ENCODE results near the gene MYO1A. TPM values are rescaled to one million over a fixed set of nuclear protein-coding genes. Genes with fewer than 3 reads are reported as not detected.

Gene MYO1A
- polyA plus RNA-seq, 1 donor from 2014 or later = not detected

DNA sequence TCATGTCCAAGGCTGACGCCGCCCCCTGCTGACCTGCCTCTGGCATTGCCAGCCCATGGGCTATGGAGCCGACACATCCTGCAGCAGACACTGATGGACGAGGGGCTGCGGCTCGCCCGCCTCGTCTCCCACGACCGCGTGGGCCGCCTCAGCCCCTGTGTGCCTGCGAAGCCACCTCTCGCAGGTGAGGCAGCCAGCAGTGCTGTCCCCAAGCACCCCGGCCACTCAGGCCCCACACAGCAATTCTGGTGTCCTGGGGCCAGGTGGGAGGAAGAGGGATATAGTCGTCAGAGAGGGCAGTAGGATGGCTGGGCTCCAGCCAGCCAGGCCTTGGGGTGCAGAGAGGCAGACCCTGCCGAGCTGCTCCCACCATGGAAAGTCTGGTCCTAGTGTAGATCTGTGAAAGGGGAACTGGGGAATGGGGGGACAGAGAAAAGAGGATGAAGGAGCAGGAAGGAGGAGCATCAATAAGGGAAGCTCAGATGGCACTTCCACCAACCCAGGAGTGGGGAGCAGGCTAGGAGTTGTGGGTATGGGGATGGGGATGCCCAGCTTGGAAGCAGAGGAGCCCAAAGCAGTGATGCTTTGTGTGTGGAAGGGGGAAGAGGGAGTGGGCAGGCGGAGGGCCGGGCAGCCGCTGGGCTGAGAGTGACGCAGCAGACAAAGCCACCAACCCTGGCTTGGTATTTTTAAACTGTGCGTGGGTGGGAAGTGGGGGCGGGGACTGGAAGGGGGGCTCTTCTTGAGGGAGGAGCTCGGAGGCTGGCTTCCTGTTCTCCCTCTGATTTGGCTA is 43.7 kb upstream of the MYO1A start:
- Histone ChIP-seq H3K9me3 (ENCODE audit: low read length) (no peaks in the 10 kb centered on the region), H3K27ac (ENCODE audit: low read length) (no peak overlapping the region), H3K4me2 (ENCODE audit: low read length) (no peak overlapping the region), H4K20me1 (ENCODE audit: insufficient read depth) (no peaks in the 10 kb centered on the region), H3F3A (ENCODE audit: insufficient read depth, low read length, poor library complexity, severe bottlenecking) (peaks cover 4% of the 10 kb centered on the region), H3K36me3 (ENCODE audit: insufficient read depth, low read length) (no peaks in the 10 kb centered on the region), H3K9me2 (ENCODE audit: insufficient read depth, low read length) (no peaks in the 10 kb centered on the region), H2AFZ (ENCODE audit: low read depth, low read length) (no peak overlapping the region), H3K9ac (ENCODE audit: low read length) (no peak overlapping the region), H3K27me3 (ENCODE audit: insufficient read depth, low read depth, low read length) (no peaks in the 10 kb centered on the region), H3K4me3 (ENCODE audit: low read length) (no peak overlapping the region), H3K79me2 (replicated peaks; ENCODE audit: insufficient read depth, low read length) (peaks cover 17% of the 10 kb centered on the region)
- TF ChIP-seq MXI1 (conservative IDR thresholded peaks at IDR 0.05; ENCODE audit: poor library complexity, severe bottlenecking) (no peak), TAF1 (IDR thresholded peaks at IDR 0.05; ENCODE audit: low read depth) (no peak)
- TF ChIP-seq, protein P1, sequence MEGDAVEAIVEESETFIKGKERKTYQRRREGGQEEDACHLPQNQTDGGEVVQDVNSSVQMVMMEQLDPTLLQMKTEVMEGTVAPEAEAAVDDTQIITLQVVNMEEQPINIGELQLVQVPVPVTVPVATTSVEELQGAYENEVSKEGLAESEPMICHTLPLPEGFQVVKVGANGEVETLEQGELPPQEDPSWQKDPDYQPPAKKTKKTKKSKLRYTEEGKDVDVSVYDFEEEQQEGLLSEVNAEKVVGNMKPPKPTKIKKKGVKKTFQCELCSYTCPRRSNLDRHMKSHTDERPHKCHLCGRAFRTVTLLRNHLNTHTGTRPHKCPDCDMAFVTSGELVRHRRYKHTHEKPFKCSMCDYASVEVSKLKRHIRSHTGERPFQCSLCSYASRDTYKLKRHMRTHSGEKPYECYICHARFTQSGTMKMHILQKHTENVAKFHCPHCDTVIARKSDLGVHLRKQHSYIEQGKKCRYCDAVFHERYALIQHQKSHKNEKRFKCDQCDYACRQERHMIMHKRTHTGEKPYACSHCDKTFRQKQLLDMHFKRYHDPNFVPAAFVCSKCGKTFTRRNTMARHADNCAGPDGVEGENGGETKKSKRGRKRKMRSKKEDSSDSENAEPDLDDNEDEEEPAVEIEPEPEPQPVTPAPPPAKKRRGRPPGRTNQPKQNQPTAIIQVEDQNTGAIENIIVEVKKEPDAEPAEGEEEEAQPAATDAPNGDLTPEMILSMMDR (IDR thresholded peaks at IDR 0.05; ENCODE audit: poor library complexity, severe bottlenecking) = peak; percentile 24

DNA sequence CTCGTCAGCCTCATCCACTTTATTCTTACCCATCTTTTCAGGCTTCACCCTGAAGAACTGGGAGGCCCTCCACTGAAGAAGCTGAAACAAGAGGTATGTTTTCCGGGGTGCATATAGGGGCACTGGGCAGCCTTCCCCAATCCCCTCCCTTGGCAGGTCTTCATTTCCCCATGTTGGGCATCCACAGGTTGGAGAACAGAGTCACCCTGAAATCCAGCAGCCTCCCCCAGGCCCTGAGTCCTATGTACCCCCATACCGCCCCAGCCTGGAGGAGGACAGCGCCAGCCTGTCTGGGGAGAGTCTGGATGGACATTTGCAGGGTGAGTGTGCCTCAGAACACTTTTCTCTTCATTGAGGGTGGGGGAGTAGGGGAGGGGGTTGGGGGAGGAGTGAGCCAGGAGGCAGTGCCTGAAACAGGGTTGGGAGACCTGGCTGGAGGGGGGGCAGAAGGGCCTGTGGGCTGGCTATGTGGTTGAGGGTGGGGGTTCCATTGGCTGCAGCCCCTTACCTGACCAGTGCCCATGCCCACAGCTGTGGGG is 43.0 kb upstream of the MYO1A start:
- Histone ChIP-seq H3K27me3 (ENCODE audit: insufficient read depth, low read depth, low read length) (peaks cover 5% of the 10 kb centered on the region), H3K79me2 (replicated peaks; ENCODE audit: insufficient read depth, low read length) (peaks cover 17% of the 10 kb centered on the region), H3K9ac (ENCODE audit: low read length) (no peak overlapping the region), H3K36me3 (ENCODE audit: insufficient read depth, low read length) (no peaks in the 10 kb centered on the region), H3K9me3 (ENCODE audit: low read length) (no peaks in the 10 kb centered on the region), H3K9me2 (ENCODE audit: insufficient read depth, low read length) (no peaks in the 10 kb centered on the region), H3K27ac (ENCODE audit: low read length) (no peak overlapping the region), H3K4me3 (ENCODE audit: low read length) (no peak overlapping the region), H4K20me1 (ENCODE audit: insufficient read depth) (no peaks in the 10 kb centered on the region), H3F3A (ENCODE audit: insufficient read depth, low read length, poor library complexity, severe bottlenecking) (peaks cover 4% of the 10 kb centered on the region), H3K4me2 (ENCODE audit: low read length) (no peak overlapping the region), H2AFZ (ENCODE audit: low read depth, low read length) (no peak overlapping the region)
- TF ChIP-seq EP300 (conservative IDR thresholded peaks at IDR 0.05; ENCODE audit: poor library complexity, severe bottlenecking) = no peak
- TF ChIP-seq, protein P2, sequence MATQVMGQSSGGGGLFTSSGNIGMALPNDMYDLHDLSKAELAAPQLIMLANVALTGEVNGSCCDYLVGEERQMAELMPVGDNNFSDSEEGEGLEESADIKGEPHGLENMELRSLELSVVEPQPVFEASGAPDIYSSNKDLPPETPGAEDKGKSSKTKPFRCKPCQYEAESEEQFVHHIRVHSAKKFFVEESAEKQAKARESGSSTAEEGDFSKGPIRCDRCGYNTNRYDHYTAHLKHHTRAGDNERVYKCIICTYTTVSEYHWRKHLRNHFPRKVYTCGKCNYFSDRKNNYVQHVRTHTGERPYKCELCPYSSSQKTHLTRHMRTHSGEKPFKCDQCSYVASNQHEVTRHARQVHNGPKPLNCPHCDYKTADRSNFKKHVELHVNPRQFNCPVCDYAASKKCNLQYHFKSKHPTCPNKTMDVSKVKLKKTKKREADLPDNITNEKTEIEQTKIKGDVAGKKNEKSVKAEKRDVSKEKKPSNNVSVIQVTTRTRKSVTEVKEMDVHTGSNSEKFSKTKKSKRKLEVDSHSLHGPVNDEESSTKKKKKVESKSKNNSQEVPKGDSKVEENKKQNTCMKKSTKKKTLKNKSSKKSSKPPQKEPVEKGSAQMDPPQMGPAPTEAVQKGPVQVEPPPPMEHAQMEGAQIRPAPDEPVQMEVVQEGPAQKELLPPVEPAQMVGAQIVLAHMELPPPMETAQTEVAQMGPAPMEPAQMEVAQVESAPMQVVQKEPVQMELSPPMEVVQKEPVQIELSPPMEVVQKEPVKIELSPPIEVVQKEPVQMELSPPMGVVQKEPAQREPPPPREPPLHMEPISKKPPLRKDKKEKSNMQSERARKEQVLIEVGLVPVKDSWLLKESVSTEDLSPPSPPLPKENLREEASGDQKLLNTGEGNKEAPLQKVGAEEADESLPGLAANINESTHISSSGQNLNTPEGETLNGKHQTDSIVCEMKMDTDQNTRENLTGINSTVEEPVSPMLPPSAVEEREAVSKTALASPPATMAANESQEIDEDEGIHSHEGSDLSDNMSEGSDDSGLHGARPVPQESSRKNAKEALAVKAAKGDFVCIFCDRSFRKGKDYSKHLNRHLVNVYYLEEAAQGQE (IDR thresholded peaks at IDR 0.05; ENCODE audit: borderline replicate concordance) = no peak
- TF ChIP-seq POLR2AphosphoS5 (IDR thresholded peaks at IDR 0.05) = no peak
- no peak for TF ChIP-seq SMC3 (conservative IDR thresholded peaks at IDR 0.05; ENCODE audit: poor library complexity)
- TF ChIP-seq MXI1 (conservative IDR thresholded peaks at IDR 0.05; ENCODE audit: poor library complexity, severe bottlenecking) = no peak

DNA sequence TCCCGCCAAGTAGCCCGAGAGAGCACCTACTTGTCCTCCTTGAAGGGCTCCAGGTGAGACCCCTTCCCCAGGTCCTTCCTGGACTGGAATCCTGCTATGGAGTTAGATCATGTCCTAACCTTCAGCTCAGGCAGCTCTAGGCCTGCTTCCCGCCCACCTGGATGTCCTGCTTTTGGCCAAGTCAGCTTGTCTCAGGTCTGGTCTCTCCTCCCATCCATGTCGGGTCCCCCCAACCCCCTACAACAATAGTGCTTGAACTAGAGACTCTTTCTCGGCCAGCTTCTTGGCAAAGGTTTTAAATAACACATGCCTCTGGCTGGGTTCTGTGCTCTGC is 42.6 kb upstream of the MYO1A start:
- Histone ChIP-seq H3K27ac (ENCODE audit: low read length) (no peak overlapping the region), H3K9ac (ENCODE audit: low read length) (no peak overlapping the region), H3K9me3 (ENCODE audit: low read length) (no peaks in the 10 kb centered on the region), H2AFZ (ENCODE audit: low read depth, low read length) (no peak overlapping the region), H3K27me3 (ENCODE audit: insufficient read depth, low read depth, low read length) (peaks cover 9% of the 10 kb centered on the region), H3K79me2 (replicated peaks; ENCODE audit: insufficient read depth, low read length) (peaks cover 17% of the 10 kb centered on the region), H3K4me3 (ENCODE audit: low read length) (no peak overlapping the region), H3F3A (ENCODE audit: insufficient read depth, low read length, poor library complexity, severe bottlenecking) (peaks cover 4% of the 10 kb centered on the region), H3K9me2 (ENCODE audit: insufficient read depth, low read length) (no peaks in the 10 kb centered on the region), H3K4me2 (ENCODE audit: low read length) (no peak overlapping the region), H3K36me3 (ENCODE audit: insufficient read depth, low read length) (no peaks in the 10 kb centered on the region), H4K20me1 (ENCODE audit: insufficient read depth) (no peaks in the 10 kb centered on the region)
- TF ChIP-seq POLR2AphosphoS5 (IDR thresholded peaks at IDR 0.05) = no peak
- no peak for TF ChIP-seq RAD21 (conservative IDR thresholded peaks at IDR 0.05)
- TF ChIP-seq MXI1 (conservative IDR thresholded peaks at IDR 0.05; ENCODE audit: poor library complexity, severe bottlenecking) = no peak
- no peak for TF ChIP-seq EP300 (conservative IDR thresholded peaks at IDR 0.05; ENCODE audit: poor library complexity, severe bottlenecking)
- TF ChIP-seq, protein P2 (IDR thresholded peaks at IDR 0.05; ENCODE audit: borderline replicate concordance) = no peak
- no peak for TF ChIP-seq SMC3 (conservative IDR thresholded peaks at IDR 0.05; ENCODE audit: poor library complexity)
- no peak for TF ChIP-seq TAF1 (IDR thresholded peaks at IDR 0.05; ENCODE audit: low read depth)
- TF ChIP-seq, protein P1 (IDR thresholded peaks at IDR 0.05; ENCODE audit: poor library complexity, severe bottlenecking) = no peak
